Measurements from ENCODE around the gene TBX1. TPM values are rescaled to one million over a fixed set of nuclear protein-coding genes. Genes with fewer than 3 reads are reported as not detected.

TBX1 gene
- total RNA-seq, 1 donor from 2014 or later, result 3.4 TPM

- Mint-ChIP-seq H3K36me3 (peaks cover 6% of the 10 kb centered on the region), H3K4me1 (ENCODE audit: unreplicated experiment) (peaks cover 13% of the 10 kb centered on the region), H3K9me3 (peaks cover 14% of the 10 kb centered on the region), H3K27ac (no peak overlapping the region), H3K27me3 (no peaks in the 10 kb centered on the region), H3K4me3 (no peak overlapping the region)
- DNase-seq (ENCODE audit: extremely low spot score, unreplicated experiment), result no peak
- no peak for TF ChIP-seq CTCF (conservative IDR thresholded peaks at IDR 0.05)
Measured at GRCh38 chr22:19795617-19796008, 35.0 kb downstream of the TBX1 start.

- Mint-ChIP-seq H3K36me3 (peaks cover 6% of the 10 kb centered on the region), H3K27me3 (no peaks in the 10 kb centered on the region), H3K9me3 (peaks cover 14% of the 10 kb centered on the region), H3K4me1 (ENCODE audit: unreplicated experiment) (peaks cover 13% of the 10 kb centered on the region), H3K4me3 (no peak overlapping the region), H3K27ac (no peak overlapping the region)
- DNase-seq (ENCODE audit: extremely low spot score, unreplicated experiment), result no peak
- no peak for TF ChIP-seq CTCF (conservative IDR thresholded peaks at IDR 0.05)
Measured at GRCh38 chr22:19796160-19796559, 35.6 kb downstream of the TBX1 start.

DNA sequence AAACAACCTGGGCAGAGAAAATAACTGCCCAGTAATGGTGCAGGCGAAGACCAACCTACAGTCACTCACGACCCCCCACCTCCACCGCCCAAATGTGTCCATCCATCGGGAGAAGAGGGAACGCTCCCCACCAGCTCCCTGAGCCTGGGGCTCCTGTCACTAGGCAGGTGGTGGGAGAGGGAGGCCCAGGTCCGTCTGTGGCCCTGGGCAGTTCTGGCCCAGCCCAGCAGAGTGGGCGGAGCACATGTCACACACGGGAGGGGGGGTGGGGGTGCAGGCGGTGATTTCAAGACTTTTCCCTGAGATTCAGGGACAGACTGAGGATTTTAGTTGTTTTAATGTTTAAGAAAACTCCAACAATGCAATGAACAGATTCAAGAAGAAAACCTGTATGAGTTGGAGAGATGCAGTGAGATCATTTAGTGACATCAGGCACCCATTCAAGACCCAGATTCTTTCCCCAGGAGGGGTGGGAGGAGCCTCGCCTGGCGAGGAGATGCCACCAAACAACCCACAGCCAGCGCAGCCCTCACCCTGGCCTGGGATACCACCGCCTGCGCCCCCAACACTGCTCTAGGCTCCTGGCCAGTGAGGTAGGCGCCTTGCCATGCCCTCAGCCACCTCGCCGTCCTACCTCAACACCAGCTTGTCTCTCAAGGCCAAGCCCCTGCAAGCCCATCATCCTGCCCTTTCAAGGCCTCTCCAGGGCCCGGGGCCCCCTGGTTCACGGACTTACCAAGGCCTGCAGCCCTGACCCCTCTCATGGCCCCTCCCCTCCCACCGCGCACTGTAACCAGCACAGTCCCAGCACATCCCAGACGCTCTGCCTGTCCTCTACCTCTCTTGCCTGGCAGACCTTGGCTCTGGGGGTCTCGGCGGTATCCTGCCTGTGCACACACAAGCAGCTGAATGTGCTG, 36.8 kb downstream of the TBX1 start:
- H3K4me1 Mint-ChIP-seq (ENCODE audit: unreplicated experiment), result peaks cover 20% of the 10 kb centered on the region
- TF ChIP-seq CTCF (conservative IDR thresholded peaks at IDR 0.05), result no peak

DNA sequence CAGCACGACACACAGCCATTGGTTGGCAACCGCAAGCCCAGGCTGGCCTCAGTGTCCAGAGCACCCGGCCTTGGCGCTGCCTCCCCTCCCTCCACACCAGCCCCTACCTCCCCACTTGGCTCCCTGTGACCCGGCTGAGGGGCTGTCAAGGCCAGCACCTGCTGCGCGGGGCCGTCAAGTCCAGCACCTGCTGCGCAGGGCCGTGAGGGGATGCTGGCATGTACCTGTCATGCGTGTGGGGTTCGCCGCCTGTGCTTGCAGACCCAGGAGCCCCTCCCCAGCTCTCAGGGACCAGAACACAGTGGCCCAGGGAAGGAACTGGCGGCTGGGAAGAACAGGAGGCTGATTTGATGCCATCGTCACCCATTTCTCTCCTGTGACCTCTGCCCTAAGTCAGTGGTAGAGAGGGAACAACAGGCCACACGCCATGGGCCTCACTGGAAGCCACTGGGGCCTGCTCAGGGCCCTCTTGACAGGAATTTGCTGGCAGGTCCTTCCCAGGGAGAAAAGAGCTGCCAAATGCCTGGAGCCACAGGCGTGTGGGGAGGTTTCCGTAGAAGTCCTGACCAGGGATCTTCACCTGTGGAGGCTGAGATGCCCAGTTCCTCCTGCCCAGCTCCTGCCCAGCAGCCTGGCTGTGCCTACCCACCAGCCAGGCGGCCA, 37.6 kb downstream of the TBX1 start:
- Mint-ChIP-seq H3K9me3 (peaks cover 4% of the 10 kb centered on the region), H3K36me3 (peaks cover 5% of the 10 kb centered on the region), H3K27ac (no peak overlapping the region), H3K4me1 (ENCODE audit: unreplicated experiment) (peaks cover 25% of the 10 kb centered on the region), H3K4me3 (no peak overlapping the region), H3K27me3 (no peaks in the 10 kb centered on the region)
- DNase-seq (ENCODE audit: extremely low spot score, unreplicated experiment), result no peak
- TF ChIP-seq CTCF (conservative IDR thresholded peaks at IDR 0.05), result no peak

More for the DNA sequence above, 36.8 kb downstream of the TBX1 start:
- Mint-ChIP-seq H3K4me3 (no peak overlapping the region), H3K27ac (no peak overlapping the region), H3K36me3 (peaks cover 6% of the 10 kb centered on the region), H3K27me3 (no peaks in the 10 kb centered on the region), H3K9me3 (peaks cover 6% of the 10 kb centered on the region)
- no peak for DNase-seq (ENCODE audit: extremely low spot score, unreplicated experiment)

DNA sequence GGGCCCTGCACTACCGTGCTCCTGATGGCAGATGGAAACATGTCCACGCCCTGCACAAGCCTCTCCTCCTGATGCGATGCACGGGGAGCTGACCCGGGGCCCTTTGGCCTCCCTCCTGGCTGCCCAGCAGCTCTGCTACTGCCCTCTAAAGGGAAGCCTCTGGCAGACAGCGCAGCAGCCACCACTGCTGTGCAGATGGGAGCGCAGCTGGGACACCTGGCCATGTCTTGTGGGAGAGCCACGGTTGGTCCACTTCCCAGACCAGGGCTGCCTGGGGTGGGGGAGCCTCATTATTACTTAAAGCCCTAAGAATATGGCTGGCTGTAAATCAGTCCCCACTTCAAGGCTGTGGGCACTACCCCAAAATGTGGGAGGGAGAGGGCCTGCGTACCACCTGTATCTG, 38.3 kb downstream of the TBX1 start:
- TF ChIP-seq CTCF (conservative IDR thresholded peaks at IDR 0.05), result no peak
- Mint-ChIP-seq H3K27ac (no peak overlapping the region), H3K36me3 (no peaks in the 10 kb centered on the region), H3K9me3 (no peaks in the 10 kb centered on the region), H3K27me3 (no peaks in the 10 kb centered on the region), H3K4me1 (ENCODE audit: unreplicated experiment) (peaks cover 25% of the 10 kb centered on the region), H3K4me3 (no peak overlapping the region)
- DNase-seq (ENCODE audit: extremely low spot score, unreplicated experiment), result no peak
